Upper lobe of left lung (tissue), 6 donors: ENCODE results near the gene KRTAP10-8. TPM values are rescaled to one million over a fixed set of nuclear protein-coding genes. Genes with fewer than 3 reads are reported as not detected.
A peak's percentile ranks its signal among the peaks of the same experiment; 100 is the strongest.
"Not testable (repeated sequence)": the region's sequence is repeated elsewhere in the genome, so short reads cannot be mapped to it uniquely, and the experiment has no call there.

Experiments used
- ATAC-seq, 2 donors: fragments of 200-7000 bp; cut with Tn5 transposase; one replicate each; pipeline ENCODE4 v1.9.1; 2022; ENCODE audit warnings: mild to moderate bottlenecking in 2 of 2, moderate library complexity in 2 of 2; ENCODE audit not compliant: low FRiP score in 2 of 2
- DNase-seq, 2 donors: peaks; one replicate each; pipeline ENCODE4 v3.0.0-alpha.2; 2019 to 2020
- H3K27ac ChIP-seq, 4 donors: fragments of 200-600 bp; sonication (generic); one replicate each; pipeline ENCODE4 v1.5.1; 2016 to 2019
- H3K27me3 ChIP-seq, 4 donors: fragments of 200-600 bp; sonication (generic); one replicate each; pipeline ENCODE4 v1.5.1; 2017 to 2019
- H3K36me3 ChIP-seq, 4 donors: fragments of 200-600 bp; sonication (generic); one replicate each; pipeline ENCODE4 v1.5.1; 2016 to 2019
- H3K4me1 ChIP-seq, 4 donors: fragments of 200-600 bp; sonication (generic); one replicate each; pipeline ENCODE4 v1.5.1; 2018 to 2019
- H3K4me3 ChIP-seq, 4 donors: fragments of 200-600 bp; sonication (generic); one replicate each; pipeline ENCODE4 v1.5.1; 2017 to 2019; ENCODE audit warnings: mild to moderate bottlenecking in 2 of 4, moderate library complexity in 1 of 4
- H3K9me3 ChIP-seq, 4 donors: fragments of 200-600 bp; sonication (generic); one replicate each; pipeline ENCODE4 v1.5.1; 2018 to 2019
- EP300 ChIP-seq, 4 donors: sonication (generic); formaldehyde crosslinking; IDR thresholded peaks; one replicate each; pipeline ENCODE4 v1.5.1; 2017; ENCODE audit warnings: antibody characterized with exemption in 4 of 4, control low read depth in 2 of 4
- POLR2A ChIP-seq, 4 donors: fragments of 450-650 bp; IDR thresholded peaks; one replicate each; pipeline ENCODE4 v1.5.1; 2016 to 2017; ENCODE audit warnings: antibody characterized with exemption in 4 of 4, mild to moderate bottlenecking in 2 of 4
- POLR2AphosphoS5 ChIP-seq, 2 donors: sonication (generic); formaldehyde crosslinking; IDR thresholded peaks; one replicate each; pipeline ENCODE4 v1.5.1; 2017; ENCODE audit warnings: antibody characterized with exemption in 2 of 2
- WGBS, 2 donors: methylation state at CpG; one replicate each; pipeline ENCODE4 v1.1.5; 2017 to 2018; 5-methylcytosine and 5-hydroxymethylcytosine counted together
- total RNA-seq, 6 donors: library from RNA; depleted of rRNA in 4 of 6; stranded (reverse); fragments of >200 nt in 4 of 6; gene quantifications; one replicate each; pipeline versions ENCODE4 v1.1.0 to v1.2.1, GENCODE V29; 2016 to 2021
- TF ChIP-seq, protein P1 (sequence below), 6 experiments: fragments of 450-650 bp in 4 of 6; fragments of 200-600 bp in 2 of 6; sonication (generic) in 2 of 6; IDR thresholded peaks; one replicate each; pipeline ENCODE4 v1.5.1; 2016 to 2019; ENCODE audit warnings: antibody characterized with exemption in 6 of 6
- donor health status: DM: no; HTN: no; CAD: no; lungs with moderate emphysema.
- donor health status: DM: no; HTN: yes; CAD: no; lungs with severe emphysema.

KRTAP10-8 gene
- total RNA-seq, 6 donors from 2014 or later: not detected

DNA sequence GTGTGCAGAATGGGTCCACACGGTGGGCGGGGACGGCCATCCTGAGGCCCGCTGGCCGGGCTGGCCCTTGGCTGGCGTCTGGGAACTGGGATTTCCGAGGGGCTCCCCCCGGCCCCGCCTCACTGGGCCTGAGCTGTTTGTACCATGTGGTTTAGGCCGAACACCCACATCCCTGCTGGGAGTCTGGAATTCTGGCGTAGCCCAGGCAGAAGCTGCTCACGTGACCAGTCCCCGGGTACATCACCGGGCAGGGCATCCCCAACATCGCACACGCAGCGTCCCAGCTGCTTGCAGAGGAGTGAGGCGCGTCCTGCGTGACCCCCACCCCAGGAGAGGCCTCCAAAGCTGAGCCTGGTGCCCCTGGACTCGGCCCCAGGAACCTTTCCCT is 9.4 kb upstream of the KRTAP10-8 start:
- ATAC-seq (no peak), DNase-seq (peak in 1 of 2 donors; percentile 37)
- no peak for TF ChIP-seq POLR2A (IDR thresholded peaks at IDR 0.05)
- no peak for TF ChIP-seq EP300 (IDR thresholded peaks at IDR 0.05)
- no peak for TF ChIP-seq POLR2AphosphoS5 (IDR thresholded peaks at IDR 0.05)
- TF ChIP-seq, protein P1, sequence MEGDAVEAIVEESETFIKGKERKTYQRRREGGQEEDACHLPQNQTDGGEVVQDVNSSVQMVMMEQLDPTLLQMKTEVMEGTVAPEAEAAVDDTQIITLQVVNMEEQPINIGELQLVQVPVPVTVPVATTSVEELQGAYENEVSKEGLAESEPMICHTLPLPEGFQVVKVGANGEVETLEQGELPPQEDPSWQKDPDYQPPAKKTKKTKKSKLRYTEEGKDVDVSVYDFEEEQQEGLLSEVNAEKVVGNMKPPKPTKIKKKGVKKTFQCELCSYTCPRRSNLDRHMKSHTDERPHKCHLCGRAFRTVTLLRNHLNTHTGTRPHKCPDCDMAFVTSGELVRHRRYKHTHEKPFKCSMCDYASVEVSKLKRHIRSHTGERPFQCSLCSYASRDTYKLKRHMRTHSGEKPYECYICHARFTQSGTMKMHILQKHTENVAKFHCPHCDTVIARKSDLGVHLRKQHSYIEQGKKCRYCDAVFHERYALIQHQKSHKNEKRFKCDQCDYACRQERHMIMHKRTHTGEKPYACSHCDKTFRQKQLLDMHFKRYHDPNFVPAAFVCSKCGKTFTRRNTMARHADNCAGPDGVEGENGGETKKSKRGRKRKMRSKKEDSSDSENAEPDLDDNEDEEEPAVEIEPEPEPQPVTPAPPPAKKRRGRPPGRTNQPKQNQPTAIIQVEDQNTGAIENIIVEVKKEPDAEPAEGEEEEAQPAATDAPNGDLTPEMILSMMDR (IDR thresholded peaks at IDR 0.05): no peak
- Histone ChIP-seq H3K27ac (no peak overlapping the region), H3K36me3 (no peaks in the 10 kb centered on the region), H3K9me3 (no peaks in the 10 kb centered on the region), H3K27me3 (no peaks in the 10 kb centered on the region), H3K4me3 (no peak overlapping the region), H3K4me1 (no peaks in the 10 kb centered on the region)
- 82% methylated on average over 20 of the region's 21 CpGs; no CpG with 5 or more reads in 1 of the 2 donors for WGBS, 2 donors

DNA sequence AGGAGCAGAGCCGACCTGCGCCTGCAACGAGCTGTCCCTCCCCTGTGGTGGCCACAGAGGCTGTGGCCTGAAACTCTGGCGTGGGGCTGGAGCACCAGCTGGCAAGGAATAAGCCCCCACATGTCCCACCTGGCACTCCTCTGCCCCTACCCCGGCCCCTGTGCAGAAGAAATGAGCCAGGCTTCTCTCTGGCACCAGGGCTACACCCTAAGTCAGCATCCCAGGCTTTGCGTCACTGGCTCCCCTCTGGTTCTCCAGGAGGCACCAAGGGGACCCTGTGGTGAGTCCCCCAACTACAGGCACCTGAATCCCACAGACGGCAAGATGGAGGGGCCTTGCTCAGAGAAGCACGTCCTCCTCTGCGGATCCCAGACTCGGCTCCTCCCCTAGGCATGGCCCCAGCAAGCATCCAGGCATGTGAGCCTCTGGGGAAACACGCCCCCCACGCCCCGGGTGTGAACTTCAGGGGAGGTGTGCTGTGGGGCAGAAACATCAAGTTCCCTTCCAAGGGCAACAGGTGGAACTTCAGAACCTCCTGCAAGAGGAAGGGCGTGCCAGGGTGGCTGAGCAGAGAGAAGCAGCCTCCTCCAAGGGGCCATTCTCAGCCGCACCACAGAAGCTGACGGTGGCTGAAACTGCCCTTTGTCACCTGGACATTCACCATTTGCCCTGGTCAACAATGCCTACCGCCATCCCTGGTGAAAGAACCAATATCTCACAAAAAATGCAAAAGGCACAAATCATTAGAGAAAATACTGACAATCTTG is 8.6 kb upstream of the KRTAP10-8 start:
- TF ChIP-seq EP300 (IDR thresholded peaks at IDR 0.05): no peak
- no peak for TF ChIP-seq POLR2A (IDR thresholded peaks at IDR 0.05)
- TF ChIP-seq, protein P1 (IDR thresholded peaks at IDR 0.05): no peak
- TF ChIP-seq POLR2AphosphoS5 (IDR thresholded peaks at IDR 0.05): no peak
- no peaks in the 10 kb centered on the region for H3K9me3 ChIP-seq
- H3K4me3 ChIP-seq: no peak overlapping the region
- WGBS, 2 donors: 59% methylated on average over 5 to 17 of the region's 17 CpGs
- no peak overlapping the region for H3K27ac ChIP-seq
- peak in 1 of 2 donors; percentile 31 for ATAC-seq
- H3K27me3 ChIP-seq: no peaks in the 10 kb centered on the region
- no peak for DNase-seq
- no peaks in the 10 kb centered on the region for H3K4me1 ChIP-seq
- no peaks in the 10 kb centered on the region for H3K36me3 ChIP-seq

- H3K27me3 ChIP-seq: no peaks in the 10 kb centered on the region
- no peaks in the 10 kb centered on the region for H3K36me3 ChIP-seq
- no peak overlapping the region for H3K4me3 ChIP-seq
- ATAC-seq: no peak
- 89 to 91% methylated on average over 5 to 8 of the region's 8 CpGs for WGBS, 2 donors
- H3K4me1 ChIP-seq: no peaks in the 10 kb centered on the region
- no peaks in the 10 kb centered on the region for H3K9me3 ChIP-seq
- DNase-seq: no peak
- TF ChIP-seq, protein P1 (IDR thresholded peaks at IDR 0.05): no peak
- TF ChIP-seq POLR2AphosphoS5 (IDR thresholded peaks at IDR 0.05) (no peak), EP300 (IDR thresholded peaks at IDR 0.05) (no peak), POLR2A (IDR thresholded peaks at IDR 0.05) (no peak)
- H3K27ac ChIP-seq: no peak overlapping the region
These were observed 8.0 kb upstream of the KRTAP10-8 start for GRCh38 chr21:44603911-44604310.

DNA sequence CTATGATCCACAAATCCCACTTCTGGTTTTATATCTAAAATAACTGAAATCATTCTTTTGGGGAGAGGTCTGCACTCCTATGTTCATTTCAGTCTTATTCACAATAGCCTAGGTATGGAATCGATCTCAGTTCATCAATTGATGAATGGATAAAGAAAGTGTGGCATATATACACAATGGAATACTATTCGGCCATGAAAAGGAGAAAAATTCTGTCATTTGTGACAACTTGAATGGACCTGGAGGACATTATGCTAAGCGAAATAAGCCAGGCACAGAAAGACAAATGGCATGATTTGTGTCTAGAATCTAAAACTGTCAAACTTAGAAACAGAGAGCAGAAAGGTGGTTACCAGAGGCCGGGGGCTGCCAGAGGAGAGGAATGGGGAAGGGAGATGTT is 5.4 kb upstream of the KRTAP10-8 start:
- H3K4me1 ChIP-seq: no peaks in the 10 kb centered on the region
- peaks cover 0 to 23% (median 8%) of the 10 kb centered on the region in 4 donors for H3K9me3 ChIP-seq
- no peak for TF ChIP-seq EP300 (IDR thresholded peaks at IDR 0.05)
- TF ChIP-seq POLR2A (IDR thresholded peaks at IDR 0.05): no peak
- WGBS, 2 donors: 78 to 83% methylated on average over 4 of the region's 4 CpGs
- no peaks in the 10 kb centered on the region for H3K27me3 ChIP-seq
- DNase-seq: no peak
- no peak for ATAC-seq
- H3K36me3 ChIP-seq: no peaks in the 10 kb centered on the region
- H3K4me3 ChIP-seq: no peak overlapping the region
- no peak overlapping the region for H3K27ac ChIP-seq

DNA sequence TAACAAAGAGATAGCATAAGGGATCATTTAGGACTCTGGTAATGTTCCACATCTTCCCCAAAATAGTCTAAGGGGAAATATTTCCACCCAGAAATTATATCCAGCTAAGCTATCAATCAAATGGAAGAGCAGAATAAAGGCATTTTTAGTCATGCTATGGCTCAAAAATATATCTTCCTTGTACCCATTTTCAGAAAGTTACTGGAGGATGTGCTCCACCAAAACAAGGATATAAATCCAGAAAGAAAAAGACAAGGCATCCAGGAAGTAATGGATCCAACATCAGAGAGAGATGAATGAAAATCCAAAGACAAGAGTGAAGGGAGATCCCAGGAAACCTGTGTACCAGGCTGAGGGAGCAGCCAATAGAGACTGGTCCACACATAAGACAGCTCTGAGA is 2.7 kb upstream of the KRTAP10-8 start:
- Histone ChIP-seq H3K36me3 (no peaks in the 10 kb centered on the region), H3K9me3 (peaks cover 0 to 30% (median 10%) of the 10 kb centered on the region in 4 donors), H3K27me3 (peaks cover 0 to 3% (median 0%) of the 10 kb centered on the region in 4 donors), H3K4me3 (no peak overlapping the region), H3K4me1 (no peaks in the 10 kb centered on the region), H3K27ac (no peak overlapping the region)
- DNase-seq (no peak), ATAC-seq (no peak)
- TF ChIP-seq EP300 (IDR thresholded peaks at IDR 0.05) (no peak), POLR2A (IDR thresholded peaks at IDR 0.05) (no peak), POLR2AphosphoS5 (IDR thresholded peaks at IDR 0.05) (no peak)
- TF ChIP-seq, protein P1 (IDR thresholded peaks at IDR 0.05): no peak

- not testable (repeated sequence) for ATAC-seq, DNase-seq, H3K27me3 ChIP-seq, H3K4me1 ChIP-seq, H3K36me3 ChIP-seq, H3K27ac ChIP-seq, H3K4me3 ChIP-seq
- H3K9me3 ChIP-seq: peaks cover 0 to 30% (median 10%) of the 10 kb centered on the region in 4 donors
- WGBS, 2 donors: 94 to 96% methylated on average over 6 to 7 of the region's 7 CpGs
These were observed 1.6 kb upstream of the KRTAP10-8 start for GRCh38 chr21:44610157-44610843.
